Measurements from ENCODE around the gene SLC35E1. TPM values are rescaled to one million over a fixed set of nuclear protein-coding genes. Genes with fewer than 3 reads are reported as not detected.

SLC35E1 gene
- total RNA-seq, 2 experiments from 2014 or later = 72.3 to 76.3 TPM

DNA sequence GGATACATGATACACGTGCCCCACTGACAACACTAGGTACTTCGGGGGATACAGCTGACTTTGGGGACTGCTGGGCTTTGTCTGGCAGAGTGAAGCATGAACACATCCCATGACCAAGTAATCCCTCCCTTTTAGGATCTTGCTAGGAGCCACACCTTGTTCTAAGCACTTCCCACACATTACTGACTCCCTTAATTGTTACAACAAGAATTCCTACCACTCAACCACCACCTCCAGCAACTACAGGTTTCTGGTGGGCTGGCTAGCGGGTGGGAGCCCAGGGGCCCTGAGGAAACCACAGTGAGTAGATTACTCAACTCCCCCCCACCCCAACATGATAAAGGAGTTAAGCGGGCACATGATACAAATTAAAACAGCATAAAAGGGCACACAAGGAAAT lies 7.2 kb upstream of the SLC35E1 start:
- TF ChIP-seq CTCF (IDR thresholded peaks at IDR 0.05) = no peak
- H3K27me3 ChIP-seq (ENCODE audit: control insufficient read depth in 1 of 2, insufficient read depth in 2 of 2, low read length in 2 of 2) = no peaks in the 10 kb centered on the region
- peaks cover 68% of the 10 kb centered on the region for H3K36me3 ChIP-seq (ENCODE audit: insufficient read depth, low read length)
- Mint-ChIP-seq H3K36me3 (ENCODE audit: low read depth) (peaks cover 40% of the 10 kb centered on the region), H3K4me1 (ENCODE audit: low read depth) (peaks cover 49% of the 10 kb centered on the region), H3K4me3 (peak overlapping the region; percentile 2), H3K27me3 (no peaks in the 10 kb centered on the region), H3K27ac (peak overlapping the region; percentile 62), H3K9me3 (no peaks in the 10 kb centered on the region)
- H3K27ac ChIP-seq (ENCODE audit: low read depth in 1 of 2, low read length in 2 of 2) = no peak overlapping the region
- CTCF ChIA-PET = no interaction called here
- peaks cover 55% of the 10 kb centered on the region for H3K4me1 ChIP-seq (ENCODE audit: insufficient read depth, low read length)
- intact Hi-C loops (cut with DNase I, micrococcal nuclease) = no loop called here
- no peak overlapping the region for H3K4me3 ChIP-seq (ENCODE audit: low read length)
- H3K9me3 ChIP-seq (ENCODE audit: control insufficient read depth in 1 of 2, insufficient read depth in 1 of 2, low read length in 2 of 2) = no peaks in the 10 kb centered on the region
- DNase-seq (no peak), ATAC-seq (ENCODE audit: poor library complexity) (no peak)
- POLR2A ChIA-PET = interaction anchor here (0.9 kb wide), 1 partner anchor 8 kb away, joined by 6 read pairs; no protein-coding TSS in a partner anchor

DNA sequence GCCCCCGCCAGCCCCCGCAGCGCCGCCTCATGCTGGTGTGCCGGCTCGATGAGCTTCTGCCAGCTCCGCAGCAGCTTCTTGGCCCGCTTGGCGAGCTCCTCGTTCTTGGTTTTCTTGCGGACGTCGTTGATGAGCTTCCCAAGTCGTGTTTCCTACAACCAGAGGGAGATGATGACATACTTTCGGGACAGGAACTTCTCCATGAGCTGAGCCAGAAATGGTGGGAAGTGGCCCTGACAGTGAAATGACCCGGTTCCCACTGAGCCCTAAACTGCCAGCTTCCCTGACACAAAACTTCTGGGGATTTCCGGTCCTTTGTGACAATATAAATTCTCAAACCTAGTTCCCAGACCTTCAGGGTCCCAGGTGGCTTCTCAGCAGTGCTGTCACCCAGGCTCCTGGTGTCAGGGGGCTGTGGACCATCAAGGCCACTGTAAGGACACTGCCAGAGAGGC lies 5.3 kb upstream of the SLC35E1 start:
- H3K9me3 Mint-ChIP-seq = no peaks in the 10 kb centered on the region
- intact Hi-C loops (cut with DNase I, micrococcal nuclease) = no loop called here
- H3K36me3 ChIP-seq (ENCODE audit: insufficient read depth, low read length) = peaks cover 67% of the 10 kb centered on the region
- no peak overlapping the region for H3K27ac ChIP-seq (ENCODE audit: low read depth in 1 of 2, low read length in 2 of 2)
- no peaks in the 10 kb centered on the region for H3K27me3 ChIP-seq (ENCODE audit: control insufficient read depth in 1 of 2, insufficient read depth in 2 of 2, low read length in 2 of 2)
- no peak for DNase-seq
- no peak for TF ChIP-seq CTCF (IDR thresholded peaks at IDR 0.05)
- H3K4me1 ChIP-seq (ENCODE audit: insufficient read depth, low read length) = peaks cover 55% of the 10 kb centered on the region
- no peak overlapping the region for H3K4me3 Mint-ChIP-seq
- no peak overlapping the region for H3K4me3 ChIP-seq (ENCODE audit: low read length)
- H3K9me3 ChIP-seq (ENCODE audit: control insufficient read depth in 1 of 2, insufficient read depth in 1 of 2, low read length in 2 of 2) = no peaks in the 10 kb centered on the region
- POLR2A ChIA-PET = interaction anchor here (1.3 kb wide), 1 partner anchor 14 kb away, joined by 3 read pairs; no protein-coding TSS in a partner anchor
- CTCF ChIA-PET = no interaction called here
- ATAC-seq (ENCODE audit: poor library complexity) = no peak
- H3K27me3 Mint-ChIP-seq = no peaks in the 10 kb centered on the region
- no peak overlapping the region for H3K27ac Mint-ChIP-seq
- H3K4me1 Mint-ChIP-seq (ENCODE audit: low read depth) = peaks cover 50% of the 10 kb centered on the region
- H3K36me3 Mint-ChIP-seq (ENCODE audit: low read depth) = peaks cover 56% of the 10 kb centered on the region

DNA sequence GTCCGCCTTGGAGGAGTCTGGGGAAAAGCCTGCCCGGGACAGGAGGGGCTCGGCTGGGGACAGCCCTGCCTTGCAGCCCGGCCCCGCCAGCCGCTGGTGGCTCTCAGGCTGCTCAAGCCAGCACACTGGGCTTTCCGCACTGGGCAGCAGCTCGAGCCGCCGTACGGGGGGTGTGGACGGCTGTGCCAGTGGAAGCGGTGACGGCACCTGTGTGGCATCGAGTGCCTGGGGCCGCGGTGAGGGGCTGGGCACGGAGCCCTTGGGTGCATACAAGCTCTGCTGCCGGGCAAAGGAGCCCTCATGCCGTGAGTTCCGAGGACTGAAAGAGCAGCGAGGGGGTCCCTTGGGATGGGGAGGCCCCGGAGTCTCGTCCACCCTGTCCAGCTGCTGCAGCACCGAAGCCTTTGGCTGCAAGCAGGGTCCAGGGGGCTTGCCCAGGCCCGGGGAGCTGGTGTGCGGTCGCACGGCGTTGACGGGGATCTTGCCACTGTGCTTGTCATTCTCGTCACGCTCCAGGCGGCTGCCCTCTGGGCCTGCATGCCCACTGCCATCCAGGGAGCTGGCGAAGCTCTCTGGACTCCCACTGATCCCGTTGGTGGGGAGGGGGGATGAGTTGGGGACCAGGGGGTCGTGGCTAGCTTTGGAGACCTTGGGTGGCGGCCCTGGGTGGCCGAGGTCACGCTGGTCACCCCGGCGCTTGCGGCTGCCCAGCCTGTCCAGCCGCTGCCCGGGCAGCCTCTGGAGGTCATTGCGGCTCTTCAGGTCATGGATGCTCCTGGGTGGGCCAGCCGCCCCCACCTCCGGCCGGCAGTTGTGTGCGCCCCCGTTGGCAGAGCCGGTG lies 4.7 kb upstream of the SLC35E1 start:
- Mint-ChIP-seq H3K36me3 (ENCODE audit: low read depth) (peaks cover 60% of the 10 kb centered on the region), H3K27me3 (no peaks in the 10 kb centered on the region), H3K9me3 (no peaks in the 10 kb centered on the region), H3K27ac (no peak overlapping the region), H3K4me1 (ENCODE audit: low read depth) (peaks cover 51% of the 10 kb centered on the region), H3K4me3 (no peak overlapping the region)
- no peaks in the 10 kb centered on the region for H3K27me3 ChIP-seq (ENCODE audit: control insufficient read depth in 1 of 2, insufficient read depth in 2 of 2, low read length in 2 of 2)
- intact Hi-C loops (cut with DNase I, micrococcal nuclease) = no loop called here
- DNase-seq = no peak
- H3K9me3 ChIP-seq (ENCODE audit: control insufficient read depth in 1 of 2, insufficient read depth in 1 of 2, low read length in 2 of 2) = no peaks in the 10 kb centered on the region
- TF ChIP-seq CTCF (IDR thresholded peaks at IDR 0.05) = no peak
- ChIA-PET POLR2A (interaction anchor here (1.3 kb wide), 1 partner anchor 15 kb away, joined by 3 read pairs; no protein-coding TSS in a partner anchor), CTCF (no interaction called here)
- no peak for ATAC-seq (ENCODE audit: poor library complexity)
- H3K27ac ChIP-seq (ENCODE audit: low read depth in 1 of 2, low read length in 2 of 2) = no peak overlapping the region
- H3K4me1 ChIP-seq (ENCODE audit: insufficient read depth, low read length) = peaks cover 49% of the 10 kb centered on the region
- no peak overlapping the region for H3K4me3 ChIP-seq (ENCODE audit: low read length)
- peaks cover 63% of the 10 kb centered on the region for H3K36me3 ChIP-seq (ENCODE audit: insufficient read depth, low read length)

Data from CD4-positive, alpha-beta T cell (primary cell).